RWPE2 (cell line): ENCODE data around the gene NEDD8.
A peak's percentile ranks its signal among the peaks of the same experiment; 100 is the strongest.

ENCODE experiments used
- ATAC-seq: fragments of 200-7000 bp; cut with Tn5 transposase; 3 replicates; pipeline ENCODE4 v1.9.1; 2021; ENCODE audit warnings: low read depth
- DNase-seq: peaks from one replicate; pipeline ENCODE4 v3.0.0-alpha.2; 2020; ENCODE audit warnings: low spot score
- H3K27ac ChIP-seq: fragments of 450-650 bp; 2 replicates; pipeline ENCODE4 v1.5.1; 2017; ENCODE audit warnings: mild to moderate bottlenecking; ENCODE audit not compliant: poor library complexity, severe bottlenecking
- H3K27me3 ChIP-seq: fragments of 250-450 bp; sonication (Bioruptor Pico); 2 replicates; pipeline ENCODE4 v1.5.1; 2021; ENCODE audit warnings: mild to moderate bottlenecking, moderate library complexity; ENCODE audit not compliant: insufficient read depth, poor library complexity, severe bottlenecking
- H3K36me3 ChIP-seq: fragments of 250-450 bp; sonication (Bioruptor Pico); 2 replicates; pipeline ENCODE4 v1.5.1; 2020; ENCODE audit warnings: low read depth, mild to moderate bottlenecking, moderate library complexity
- H3K4me1 ChIP-seq: fragments of 250-450 bp; sonication (Bioruptor Pico); 2 replicates; pipeline ENCODE4 v1.5.1; 2021; ENCODE audit warnings: mild to moderate bottlenecking, moderate library complexity; ENCODE audit not compliant: insufficient read depth, poor library complexity, severe bottlenecking
- H3K4me3 ChIP-seq: fragments of 250-450 bp; sonication (Bioruptor Pico); 2 replicates; pipeline ENCODE4 v1.5.1; 2021; ENCODE audit warnings: mild to moderate bottlenecking, moderate library complexity; ENCODE audit not compliant: severe bottlenecking
- H3K9me3 ChIP-seq: fragments of 250-450 bp; sonication (Bioruptor Pico); 2 replicates; pipeline ENCODE4 v1.5.1; 2021; ENCODE audit warnings: mild to moderate bottlenecking, moderate library complexity; ENCODE audit not compliant: severe bottlenecking
- TF ChIP-seq, protein P1 (sequence below): fragments of 450-650 bp; IDR thresholded peaks from one replicate; pipeline ENCODE4 v1.5.1; 2017; ENCODE audit warnings: mild to moderate bottlenecking, moderate library complexity; ENCODE audit not compliant: poor library complexity, severe bottlenecking

NEDD8 gene

DNA sequence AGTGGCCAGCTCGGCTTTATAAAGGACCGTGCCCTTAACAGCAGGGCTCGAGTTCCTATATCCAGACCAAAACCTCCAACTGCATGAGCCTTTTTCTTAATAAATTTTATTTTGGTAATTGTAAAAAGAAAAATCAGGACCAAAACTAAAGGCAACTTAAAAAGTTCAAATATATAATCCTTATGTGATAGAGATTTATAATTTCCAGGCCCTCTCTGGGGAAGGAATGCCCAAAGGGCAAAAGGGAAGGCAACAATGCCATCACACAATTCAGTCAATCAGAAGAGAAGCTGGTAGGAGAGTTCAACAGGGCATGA, 43.1 kb downstream of the NEDD8 start:
- Histone ChIP-seq H3K27ac (peak overlapping the region; percentile 62), H3K9me3 (no peaks in the 10 kb centered on the region)

DNA sequence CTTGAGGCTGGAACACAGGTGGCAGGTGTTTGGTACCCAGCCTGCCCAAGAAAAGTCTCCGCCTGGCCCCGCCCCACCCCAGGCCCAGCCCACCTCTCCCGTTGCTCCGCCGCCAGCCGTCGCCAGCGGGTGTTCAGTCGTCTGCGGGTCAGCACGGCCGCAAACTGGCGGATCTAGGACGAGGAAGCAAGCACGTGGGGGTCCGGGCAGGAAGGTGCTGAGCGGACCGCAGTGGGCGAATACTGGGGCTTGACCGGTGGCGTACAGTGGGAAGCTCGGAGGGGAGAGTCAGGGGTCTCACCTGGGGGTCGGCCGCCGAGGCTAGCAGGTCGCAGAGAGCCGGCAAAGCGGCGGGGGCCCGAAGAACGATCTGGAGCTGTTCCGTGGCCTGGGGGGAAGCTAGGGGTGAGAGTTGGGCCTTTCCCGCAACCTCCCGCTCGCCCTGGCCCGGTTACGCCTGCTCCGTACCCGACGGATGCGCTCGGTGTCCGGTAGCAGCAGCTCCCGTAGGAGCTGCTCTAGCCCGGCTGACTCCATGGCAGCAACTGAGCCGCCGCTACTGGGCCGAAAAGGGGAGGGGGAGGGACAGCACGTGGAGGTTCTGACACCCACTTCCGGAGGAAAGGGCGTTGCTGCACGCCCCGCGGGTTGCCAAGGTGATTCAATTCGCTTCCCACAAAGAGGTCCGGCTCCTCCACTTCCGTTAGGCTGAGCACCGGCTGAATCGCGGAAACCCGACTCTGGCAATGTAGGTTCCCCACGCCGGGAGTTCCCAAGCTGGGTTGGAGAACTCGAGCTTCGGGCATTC, 43.7 kb downstream of the NEDD8 start, which contains the start of gene IPO4:
IPO4 (minus strand) TSS at position 566 of the 808 bp plus-strand sequence; CDS start at position 537, 29 bp downstream.
- Histone ChIP-seq H3K36me3 (peaks cover 67% of the 10 kb centered on the region), H3K27me3 (no peaks in the 10 kb centered on the region), H3K9me3 (no peaks in the 10 kb centered on the region), H3K4me1 (peaks cover 4% of the 10 kb centered on the region), H3K27ac (peak within 1 kb of the TSS; percentile 62), H3K4me3 (peak within 1 kb of the TSS; percentile 77)
- DNase-seq (peak; percentile 99), ATAC-seq (peak; percentile 88)
- TF ChIP-seq, protein P1, sequence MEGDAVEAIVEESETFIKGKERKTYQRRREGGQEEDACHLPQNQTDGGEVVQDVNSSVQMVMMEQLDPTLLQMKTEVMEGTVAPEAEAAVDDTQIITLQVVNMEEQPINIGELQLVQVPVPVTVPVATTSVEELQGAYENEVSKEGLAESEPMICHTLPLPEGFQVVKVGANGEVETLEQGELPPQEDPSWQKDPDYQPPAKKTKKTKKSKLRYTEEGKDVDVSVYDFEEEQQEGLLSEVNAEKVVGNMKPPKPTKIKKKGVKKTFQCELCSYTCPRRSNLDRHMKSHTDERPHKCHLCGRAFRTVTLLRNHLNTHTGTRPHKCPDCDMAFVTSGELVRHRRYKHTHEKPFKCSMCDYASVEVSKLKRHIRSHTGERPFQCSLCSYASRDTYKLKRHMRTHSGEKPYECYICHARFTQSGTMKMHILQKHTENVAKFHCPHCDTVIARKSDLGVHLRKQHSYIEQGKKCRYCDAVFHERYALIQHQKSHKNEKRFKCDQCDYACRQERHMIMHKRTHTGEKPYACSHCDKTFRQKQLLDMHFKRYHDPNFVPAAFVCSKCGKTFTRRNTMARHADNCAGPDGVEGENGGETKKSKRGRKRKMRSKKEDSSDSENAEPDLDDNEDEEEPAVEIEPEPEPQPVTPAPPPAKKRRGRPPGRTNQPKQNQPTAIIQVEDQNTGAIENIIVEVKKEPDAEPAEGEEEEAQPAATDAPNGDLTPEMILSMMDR, result no peak

More for the DNA sequence above, 43.1 kb downstream of the NEDD8 start:
- Histone ChIP-seq H3K36me3 (peaks cover 69% of the 10 kb centered on the region), H3K4me3 (peak overlapping the region; percentile 77), H3K27me3 (no peaks in the 10 kb centered on the region), H3K4me1 (peaks cover 4% of the 10 kb centered on the region)
- no peak for ATAC-seq
- TF ChIP-seq, protein P1, result no peak
- no peak for DNase-seq

DNA sequence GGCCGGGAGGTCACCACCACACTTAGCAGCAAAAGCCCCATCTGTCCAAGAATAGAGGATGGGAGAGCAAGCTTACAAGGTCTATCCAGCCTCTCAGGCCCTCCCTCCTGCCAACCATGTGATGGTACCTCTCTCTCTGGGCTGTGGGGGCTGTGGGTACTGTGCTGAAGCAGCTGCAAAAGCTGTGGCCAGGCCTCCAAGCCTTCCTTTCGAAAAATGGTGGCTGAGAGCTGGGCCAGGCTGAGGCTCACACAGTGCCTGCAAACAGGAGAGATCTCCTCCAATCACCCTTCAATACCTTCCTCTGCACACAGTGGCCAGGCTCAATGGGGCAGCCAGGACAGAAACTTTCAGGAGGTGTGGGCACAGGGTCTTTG, 44.6 kb downstream of the NEDD8 start:
- Histone ChIP-seq H3K9me3 (no peaks in the 10 kb centered on the region), H3K4me1 (peaks cover 4% of the 10 kb centered on the region), H3K4me3 (peak overlapping the region; percentile 77), H3K36me3 (peaks cover 69% of the 10 kb centered on the region), H3K27ac (no peak overlapping the region), H3K27me3 (no peaks in the 10 kb centered on the region)
- TF ChIP-seq, protein P1, result no peak
- ATAC-seq, result no peak
- no peak for DNase-seq

DNA sequence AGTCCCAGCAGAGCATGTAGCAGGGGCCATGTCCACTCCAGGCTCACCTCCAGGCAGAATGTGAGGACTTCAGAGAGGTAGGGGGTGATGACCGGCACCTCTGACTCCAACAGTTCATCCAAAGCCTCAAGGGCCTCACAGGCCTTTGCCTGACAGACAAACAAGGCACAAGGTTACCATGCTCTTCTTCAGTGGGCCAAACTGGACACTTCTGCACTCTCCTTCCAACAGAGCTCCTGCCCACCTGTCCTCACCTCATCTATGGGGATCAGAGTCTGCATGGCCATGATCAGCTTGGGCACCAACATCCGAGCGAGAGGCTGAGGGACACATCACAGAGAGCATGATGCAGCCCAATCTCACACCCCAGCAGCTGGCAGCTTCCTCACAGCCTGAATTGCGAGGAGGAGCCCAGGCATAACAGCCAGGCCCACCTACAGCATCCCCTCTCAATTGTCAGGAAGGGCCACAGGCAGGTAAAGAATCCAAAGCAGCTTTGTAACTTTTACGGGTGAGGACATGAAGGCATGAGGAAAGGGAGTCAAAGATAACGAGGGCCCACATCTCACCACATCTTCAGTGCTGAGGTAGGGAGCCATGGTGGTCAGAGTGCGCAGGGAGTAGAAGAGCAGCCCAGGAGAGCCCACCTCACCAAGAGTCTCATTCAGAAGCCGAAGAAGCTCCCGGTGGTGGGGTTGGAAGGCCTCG, 45.2 kb downstream of the NEDD8 start:
- H3K4me3 ChIP-seq, result no peak overlapping the region
- TF ChIP-seq, protein P1, result no peak
- H3K27me3 ChIP-seq, result no peaks in the 10 kb centered on the region
- H3K9me3 ChIP-seq, result no peaks in the 10 kb centered on the region
- DNase-seq (no peak), ATAC-seq (no peak)
- peaks cover 65% of the 10 kb centered on the region for H3K36me3 ChIP-seq
- H3K27ac ChIP-seq, result no peak overlapping the region
- H3K4me1 ChIP-seq, result peaks cover 4% of the 10 kb centered on the region

DNA sequence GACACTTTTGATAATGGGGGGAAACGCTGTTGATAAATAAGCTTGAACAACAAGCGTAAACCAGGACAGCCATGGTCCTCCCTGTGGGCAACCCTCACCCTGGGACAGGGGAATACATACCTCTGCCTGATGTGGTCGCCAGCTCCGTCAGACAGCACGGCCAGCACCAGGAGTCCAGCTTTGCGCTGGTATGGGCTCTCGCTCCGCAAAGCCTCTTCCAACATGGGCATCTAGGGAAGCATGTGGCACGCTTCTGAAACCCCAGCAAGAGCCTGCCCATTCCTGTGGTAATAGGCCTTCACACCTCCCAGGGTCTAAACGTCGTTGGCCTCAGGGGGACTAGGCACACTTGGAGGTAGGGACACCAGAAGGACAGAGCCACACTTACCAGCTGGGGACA, 46.4 kb downstream of the NEDD8 start:
- Histone ChIP-seq H3K36me3 (peaks cover 67% of the 10 kb centered on the region), H3K27me3 (no peaks in the 10 kb centered on the region), H3K27ac (no peak overlapping the region), H3K4me1 (peaks cover 4% of the 10 kb centered on the region), H3K9me3 (no peaks in the 10 kb centered on the region), H3K4me3 (no peak overlapping the region)
- TF ChIP-seq, protein P1, result no peak
- DNase-seq, result no peak
- no peak for ATAC-seq
